DMS 273 (cell line): ENCODE data around the gene ITIH1.

Experiments
- DNase-seq: peaks from one replicate; lab custom pipeline; 2025; ENCODE audit not compliant: unreplicated experiment; lab: John Stamatoyannopoulos, UW

Gene ITIH1

GRCh38 chr3:52836471-52836845, 59.1 kb downstream of the ITIH1 start:
- DNase-seq, result no peak

- DNase-seq, result no peak
These were observed 59.6 kb downstream of the ITIH1 start for GRCh38 chr3:52836986-52837385.

GRCh38 chr3:52838561-52839267, 61.3 kb downstream of the ITIH1 start:
- no peak for DNase-seq

- DNase-seq, result no peak
These were observed 61.8 kb downstream of the ITIH1 start for GRCh38 chr3:52839268-52839575.

DNA sequence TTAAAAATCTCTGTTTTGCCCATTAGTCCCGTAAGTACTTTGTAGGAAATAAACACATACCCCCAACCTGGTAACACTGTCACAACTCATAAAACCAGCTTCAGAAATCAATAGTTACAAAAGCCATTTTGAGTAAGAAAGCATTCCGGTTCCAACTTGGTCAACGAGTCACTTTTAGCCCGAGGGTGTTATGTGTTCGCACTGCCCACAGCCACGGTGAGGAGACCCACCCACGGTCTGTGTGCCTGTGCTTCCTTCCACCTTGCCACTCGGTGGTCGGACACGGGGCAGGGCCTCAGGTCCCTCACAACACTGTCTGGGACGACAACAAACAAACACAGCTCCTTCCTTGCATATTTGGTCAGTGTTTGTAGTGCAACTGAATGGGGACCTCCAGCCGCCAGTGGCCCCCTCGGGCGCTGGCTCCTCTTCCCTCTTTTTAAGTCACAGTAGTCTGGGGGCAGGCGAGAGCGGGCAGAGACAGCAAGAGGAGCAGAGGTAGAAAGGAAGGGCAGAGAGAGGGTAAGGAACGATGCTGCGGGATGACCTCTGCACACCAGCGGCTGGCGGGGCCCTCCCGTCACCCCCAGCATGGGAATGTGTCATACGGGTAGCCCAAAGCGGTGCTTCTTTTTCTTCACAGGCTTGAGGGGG, 62.6 kb downstream of the ITIH1 start:
- DNase-seq, result no peak

- DNase-seq, result no peak
These were observed 64.0 kb downstream of the ITIH1 start for GRCh38 chr3:52841211-52841980.
